ENCODE results near the gene SLC8A1.

DNA sequence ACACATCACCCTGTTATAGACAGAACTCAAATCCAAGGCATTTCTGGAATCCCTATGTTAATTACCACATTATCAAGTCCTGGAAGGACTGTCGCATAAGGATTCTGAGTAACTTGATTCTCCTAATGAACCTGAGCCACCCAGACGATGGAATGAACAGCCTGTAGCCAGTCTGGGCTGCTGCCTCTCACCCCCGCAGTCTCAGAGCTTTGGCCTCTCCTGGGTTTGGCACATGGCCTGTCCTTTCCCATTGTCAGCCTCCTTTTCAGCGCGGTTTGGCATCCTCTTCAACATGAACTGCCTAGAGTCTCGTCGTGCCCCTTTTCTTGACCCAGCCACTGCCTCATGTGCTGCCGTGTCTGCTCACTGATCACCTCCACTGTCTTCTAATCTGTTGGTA lies 147.6 kb downstream of the SLC8A1 start:
- TF ChIP-seq RARB (CRISPR knock-in tag; IDR thresholded peaks at IDR 0.05) = no peak
- no peak for TF ChIP-seq ZNF70 (CRISPR knock-in tag; IDR thresholded peaks at IDR 0.05)
- no peak for TF ChIP-seq ESRRG (CRISPR knock-in tag; IDR thresholded peaks at IDR 0.05)
- TF ChIP-seq CSDC2 (CRISPR knock-in tag; IDR thresholded peaks at IDR 0.05) = no peak
- TF ChIP-seq ZFP30 (CRISPR knock-in tag; IDR thresholded peaks at IDR 0.05) = no peak
- TF ChIP-seq POU6F1 (CRISPR knock-in tag; IDR thresholded peaks at IDR 0.05; ENCODE audit: borderline replicate concordance, low read depth) = no peak
- no peak for TF ChIP-seq CSRNP3 (CRISPR knock-in tag; IDR thresholded peaks at IDR 0.05)
- no peak for TF ChIP-seq PATZ1 (CRISPR knock-in tag; IDR thresholded peaks at IDR 0.05; ENCODE audit: borderline replicate concordance)
- no peak for TF ChIP-seq SNAI2 (CRISPR knock-in tag; IDR thresholded peaks at IDR 0.05)

All from SK-N-SH treated with all-trans-retinoic acid at 6 μM for 48 hours (cell line).